Right lobe of liver (tissue), 6 donors: ENCODE data around the gene CENPF. TPM values are rescaled to one million over a fixed set of nuclear protein-coding genes. Genes with fewer than 3 reads are reported as not detected.

Experiments
- ATAC-seq, 4 donors: fragments of 200-7000 bp; cut with Tn5 transposase; one replicate each; pipeline ENCODE4 v1.9.1; 2020; ENCODE audit warnings: mild to moderate bottlenecking in 4 of 4, moderate library complexity in 4 of 4
- DNase-seq, 3 donors: peaks; one replicate each; pipeline ENCODE4 v3.0.0-alpha.2; 2020
- H3K27ac ChIP-seq, 3 donors: fragments of 200-600 bp; one replicate each; pipeline ENCODE4 v1.8.0; 2022
- H3K27me3 ChIP-seq, 2 donors: fragments of 200-600 bp; one replicate each; pipeline ENCODE4 v1.8.0; 2022
- H3K36me3 ChIP-seq, 4 donors: fragments of 200-600 bp; sonication (generic) in 1 of 4; one replicate each; pipeline versions ENCODE4 v1.5.1 to v1.8.0; 2017 to 2022; ENCODE audit warnings: control low read depth in 1 of 4
- H3K4me1 ChIP-seq, 4 donors: fragments of 200-600 bp; sonication (generic) in 1 of 4; one replicate each; pipeline versions ENCODE4 v1.5.1 to v1.8.0; 2017 to 2022; ENCODE audit warnings: control low read depth in 1 of 4
- H3K4me3 ChIP-seq, 3 donors: fragments of 200-600 bp; one replicate each; pipeline ENCODE4 v1.8.0; 2022
- H3K9me3 ChIP-seq, 4 donors: fragments of 200-600 bp; sonication (generic) in 1 of 4; one replicate each; pipeline versions ENCODE4 v1.5.1 to v1.8.0; 2017 to 2022; ENCODE audit warnings: control low read depth in 1 of 4
- CTCF ChIP-seq, 4 donors: fragments of 200-600 bp in 3 of 4; fragments of 450-650 bp in 1 of 4; IDR thresholded peaks; one replicate each; pipeline versions ENCODE4 v1.5.1 to v1.8.0; 2016 to 2022; ENCODE audit warnings: antibody characterized with exemption in 4 of 4, mild to moderate bottlenecking in 2 of 4
- POLR2A ChIP-seq: fragments of 450-650 bp; IDR thresholded peaks from one replicate; pipeline ENCODE4 v1.6.1; 2017; ENCODE audit warnings: antibody characterized with exemption, mild to moderate bottlenecking
- WGBS: methylation state at CpG from one replicate; pipeline ENCODE4 v1.1.6; 2018; ENCODE audit warnings: low coverage, low lambda C conversion rate; ENCODE audit not compliant: insufficient coverage; ENCODE audit errors: missing lambda C conversion rate; 5-methylcytosine and 5-hydroxymethylcytosine counted together
- intact Hi-C, 2 donors: fragments of 100-400 bp; cut with DNase I; formaldehyde crosslinking; loops; one replicate each; pipeline versions ENCODE4 v1.11.2 to v1.14.1; 2022
- total RNA-seq, 6 experiments: library from RNA; depleted of rRNA in 2 of 6; stranded (reverse); fragments of >200 nt in 2 of 6; fragmentation: NEBNext Ultra II Directional in 3 of 6; extraction: Animal tissue kit (Norgen Biotek cat#: 25700) in 3 of 6; gene quantifications; one replicate each; pipeline versions ENCODE4 v1.1.0 to v1.2.4, GENCODE V29; 2016 to 2023
- donor health status: DM: no; HTN: yes; CAD: no.
- donor health status: DM: no; HTN: no; CAD: no.
- donor health status: DM: no; HTN: no; CAD: no.
- donor health status: DM: no; HTN: yes; CAD: no.
- donor health status: DM: no; HTN: yes; CAD: no.

CENPF gene
- total RNA-seq, 6 experiments from 2014 or later = 0.13 to 3.3 (median 1.0) TPM

GRCh38 chr1:214641214-214641895, 38.4 kb downstream of the CENPF start:
- 76% methylated on average over 2 of the region's 2 CpGs for WGBS
- Histone ChIP-seq H3K27ac (no peak overlapping the region), H3K27me3 (no peaks in the 10 kb centered on the region), H3K36me3 (no peaks in the 10 kb centered on the region), H3K9me3 (no peaks in the 10 kb centered on the region), H3K4me1 (no peaks in the 10 kb centered on the region), H3K4me3 (no peak overlapping the region)
- DNase-seq = no peak
- TF ChIP-seq CTCF (IDR thresholded peaks at IDR 0.05) = no peak
- no peak for TF ChIP-seq POLR2A
- intact Hi-C loops = no loop called here
- ATAC-seq = no peak

GRCh38 chr1:214643030-214643429, 40.0 kb downstream of the CENPF start:
- H3K36me3 ChIP-seq = no peaks in the 10 kb centered on the region
- DNase-seq = no peak
- TF ChIP-seq CTCF (IDR thresholded peaks at IDR 0.05) (no peak), POLR2A (no peak)
- ATAC-seq = no peak
- no peak overlapping the region for H3K4me3 ChIP-seq
- 94% methylated on average over 8 of the region's 8 CpGs for WGBS
- no peaks in the 10 kb centered on the region for H3K27me3 ChIP-seq
- no peak overlapping the region for H3K27ac ChIP-seq
- intact Hi-C loops = no loop called here
- no peaks in the 10 kb centered on the region for H3K4me1 ChIP-seq
- H3K9me3 ChIP-seq = no peaks in the 10 kb centered on the region

- Histone ChIP-seq H3K9me3 (no peaks in the 10 kb centered on the region), H3K27ac (no peak overlapping the region), H3K4me1 (no peaks in the 10 kb centered on the region), H3K27me3 (no peaks in the 10 kb centered on the region), H3K4me3 (no peak overlapping the region), H3K36me3 (no peaks in the 10 kb centered on the region)
- TF ChIP-seq CTCF (IDR thresholded peaks at IDR 0.05) (no peak), POLR2A (no peak)
- no peak for DNase-seq
- 90% methylated on average over 10 of the region's 10 CpGs for WGBS
- ATAC-seq = no peak
- intact Hi-C loops = no loop called here
These were observed 42.7 kb downstream of the CENPF start for GRCh38 chr1:214645712-214646111.

- H3K36me3 ChIP-seq = no peaks in the 10 kb centered on the region
- ATAC-seq = no peak
These were observed 45.8 kb downstream of the CENPF start for GRCh38 chr1:214648801-214649200.

More at GRCh38 chr1:214648801-214649200, 45.8 kb downstream of the CENPF start:
- Histone ChIP-seq H3K4me1 (no peaks in the 10 kb centered on the region), H3K27ac (no peak overlapping the region), H3K4me3 (no peak overlapping the region), H3K27me3 (no peaks in the 10 kb centered on the region), H3K9me3 (no peaks in the 10 kb centered on the region)
- TF ChIP-seq POLR2A (no peak), CTCF (IDR thresholded peaks at IDR 0.05) (no peak)
- DNase-seq = no peak
- intact Hi-C loops = no loop called here
- 92% methylated on average over 3 of the region's 3 CpGs for WGBS
